ENCODE measurements around the gene RAPGEF4. TPM values are rescaled to one million over a fixed set of nuclear protein-coding genes. Genes with fewer than 3 reads are reported as not detected.

RAPGEF4 gene
- total RNA-seq, 2 donors from 2014 or later = 1.4 to 2.2 TPM

- H3K27me3 Mint-ChIP-seq = peaks cover 28% of the 10 kb centered on the region
These were observed 340.3 kb downstream of the RAPGEF4 start, which contains the start of gene MAP3K20 for GRCh38 chr2:173075781-173076580. TSS of gene MAP3K20 (plus strand) at chr2:173075846. CDS start at chr2:173091032, 15,186 bp downstream.

GRCh38 chr2:173076581-173077345 is 341.1 kb downstream of the RAPGEF4 start:
- H3K4me3 Mint-ChIP-seq = peak overlapping the region; percentile 83

More at GRCh38 chr2:173075781-173076580, 340.3 kb downstream of the RAPGEF4 start, which contains the start of gene MAP3K20:
- peaks cover 6% of the 10 kb centered on the region for H3K36me3 Mint-ChIP-seq (ENCODE audit: low read depth)
- no peaks in the 10 kb centered on the region for H3K9me3 Mint-ChIP-seq
- peak within 1 kb of the TSS; percentile 82 for H3K27ac Mint-ChIP-seq
- H3K4me1 Mint-ChIP-seq = peaks cover 7% of the 10 kb centered on the region
- peak; percentile 76 for ATAC-seq (replicated peaks)
- peak within 1 kb of the TSS; percentile 83 for H3K4me3 Mint-ChIP-seq

DNA sequence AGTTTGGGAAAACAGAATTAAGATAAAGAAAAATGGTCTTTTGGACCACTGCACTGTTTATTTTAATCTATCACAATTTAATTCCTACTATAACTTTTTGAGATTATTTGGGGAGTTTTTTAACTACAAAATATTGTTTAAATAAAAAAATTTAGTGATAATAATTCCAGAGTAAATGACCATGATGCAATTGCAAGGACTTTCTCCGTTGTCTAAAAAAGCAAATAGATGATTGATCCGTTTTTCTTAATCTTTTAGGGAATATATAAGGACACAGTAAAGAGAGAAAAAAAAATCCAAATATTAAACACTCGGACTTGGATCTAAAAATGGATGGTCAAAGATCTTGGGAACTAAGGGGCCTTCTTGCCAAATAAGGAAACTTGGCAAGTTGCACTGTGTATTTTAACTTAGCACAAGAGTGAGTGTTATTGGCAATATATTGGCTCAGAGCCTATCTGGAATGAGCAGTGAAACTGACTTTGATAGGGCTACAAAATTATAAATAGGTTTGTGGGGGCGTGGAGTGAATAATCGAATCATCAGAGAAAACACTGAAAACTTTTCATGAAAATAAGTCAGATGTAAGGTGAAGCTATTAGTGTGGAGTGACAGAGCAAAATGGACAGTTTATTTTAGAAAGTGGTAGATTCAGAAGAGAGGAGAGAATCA is 342.0 kb downstream of the RAPGEF4 start:
- H3K27ac Mint-ChIP-seq = no peak overlapping the region
- peaks cover 28% of the 10 kb centered on the region for H3K27me3 Mint-ChIP-seq
- H3K9me3 Mint-ChIP-seq = peaks cover 4% of the 10 kb centered on the region
- no peak for ATAC-seq (replicated peaks)
- H3K4me3 Mint-ChIP-seq = peak overlapping the region; percentile 83
- peaks cover 6% of the 10 kb centered on the region for H3K36me3 Mint-ChIP-seq (ENCODE audit: low read depth)
- H3K4me1 Mint-ChIP-seq = peaks cover 7% of the 10 kb centered on the region

More at GRCh38 chr2:173076581-173077345, 341.1 kb downstream of the RAPGEF4 start:
- Mint-ChIP-seq H3K27ac (peak overlapping the region; percentile 82), H3K27me3 (peaks cover 32% of the 10 kb centered on the region), H3K4me1 (peaks cover 7% of the 10 kb centered on the region), H3K9me3 (no peaks in the 10 kb centered on the region), H3K36me3 (ENCODE audit: low read depth) (peaks cover 6% of the 10 kb centered on the region)
- ATAC-seq (replicated peaks) = peak; percentile 39

- Mint-ChIP-seq H3K9me3 (peaks cover 4% of the 10 kb centered on the region), H3K4me1 (peaks cover 7% of the 10 kb centered on the region), H3K4me3 (no peak overlapping the region), H3K27ac (no peak overlapping the region), H3K36me3 (ENCODE audit: low read depth) (peaks cover 6% of the 10 kb centered on the region), H3K27me3 (peaks cover 28% of the 10 kb centered on the region)
- ATAC-seq (replicated peaks) = no peak
These were observed 343.5 kb downstream of the RAPGEF4 start for GRCh38 chr2:173079141-173079540.

GRCh38 chr2:173079973-173080860 is 344.6 kb downstream of the RAPGEF4 start:
- Mint-ChIP-seq H3K4me3 (no peak overlapping the region), H3K27me3 (peaks cover 19% of the 10 kb centered on the region), H3K9me3 (peaks cover 4% of the 10 kb centered on the region), H3K4me1 (peaks cover under 1% of the 10 kb centered on the region), H3K36me3 (ENCODE audit: low read depth) (peaks cover under 1% of the 10 kb centered on the region), H3K27ac (no peak overlapping the region)
- ATAC-seq (replicated peaks) = no peak

GRCh38 chr2:173086518-173087213 is 351.0 kb downstream of the RAPGEF4 start:
- Mint-ChIP-seq H3K27me3 (peaks cover 4% of the 10 kb centered on the region), H3K27ac (no peak overlapping the region), H3K4me3 (no peak overlapping the region)

GRCh38 chr2:173087214-173087581 is 351.6 kb downstream of the RAPGEF4 start:
- no peaks in the 10 kb centered on the region for H3K36me3 Mint-ChIP-seq (ENCODE audit: low read depth)
- no peak overlapping the region for H3K4me3 Mint-ChIP-seq
- no peaks in the 10 kb centered on the region for H3K4me1 Mint-ChIP-seq
- peaks cover 2% of the 10 kb centered on the region for H3K27me3 Mint-ChIP-seq
- no peak for ATAC-seq (replicated peaks)
- H3K27ac Mint-ChIP-seq = no peak overlapping the region
- H3K9me3 Mint-ChIP-seq = peaks cover 2% of the 10 kb centered on the region

More at GRCh38 chr2:173086518-173087213, 351.0 kb downstream of the RAPGEF4 start:
- no peak for ATAC-seq (replicated peaks)
- H3K9me3 Mint-ChIP-seq = peaks cover 4% of the 10 kb centered on the region
- no peaks in the 10 kb centered on the region for H3K4me1 Mint-ChIP-seq
- H3K36me3 Mint-ChIP-seq (ENCODE audit: low read depth) = no peaks in the 10 kb centered on the region

DNA sequence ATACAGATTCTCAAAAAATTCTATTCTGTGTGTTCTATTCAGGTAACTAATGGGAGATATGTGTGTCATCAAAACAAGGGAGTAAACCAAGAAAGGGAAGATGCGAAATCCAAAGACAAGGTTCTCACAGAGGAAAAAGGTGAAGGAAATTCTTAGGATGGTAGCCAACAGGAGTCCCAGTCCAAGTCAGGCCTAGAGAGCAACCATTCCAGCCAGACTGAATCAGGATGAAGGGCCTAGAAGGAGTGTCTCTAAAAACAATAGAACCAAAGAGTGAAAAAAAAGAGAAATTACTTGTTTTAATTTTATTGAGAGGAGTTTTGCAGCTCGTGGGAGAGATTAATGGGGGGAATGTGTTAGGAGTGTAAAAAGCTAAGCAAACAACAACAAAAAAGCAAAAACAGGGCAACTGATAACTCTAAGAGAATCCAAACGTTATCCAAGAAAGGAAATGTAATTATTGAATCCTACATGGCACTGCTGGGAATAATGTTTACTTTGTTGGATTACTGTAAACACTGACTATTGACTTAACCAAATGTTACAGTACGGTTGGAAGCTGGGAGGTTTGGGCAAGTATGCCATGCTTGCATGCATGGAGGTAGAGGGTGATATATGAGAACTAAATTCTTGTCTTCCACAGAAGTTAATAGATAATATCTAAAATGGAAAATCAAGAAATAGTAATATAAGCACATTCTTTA is 352.3 kb downstream of the RAPGEF4 start:
- no peaks in the 10 kb centered on the region for H3K36me3 Mint-ChIP-seq (ENCODE audit: low read depth)
- no peak for ATAC-seq (replicated peaks)
- H3K4me1 Mint-ChIP-seq = no peaks in the 10 kb centered on the region
- no peak overlapping the region for H3K4me3 Mint-ChIP-seq
- no peaks in the 10 kb centered on the region for H3K27me3 Mint-ChIP-seq
- H3K9me3 Mint-ChIP-seq = no peaks in the 10 kb centered on the region
- H3K27ac Mint-ChIP-seq = no peak overlapping the region

- no peaks in the 10 kb centered on the region for H3K27me3 Mint-ChIP-seq
- no peaks in the 10 kb centered on the region for H3K9me3 Mint-ChIP-seq
- H3K36me3 Mint-ChIP-seq (ENCODE audit: low read depth) = no peaks in the 10 kb centered on the region
- H3K4me3 Mint-ChIP-seq = no peak overlapping the region
- ATAC-seq (replicated peaks) = no peak
- no peak overlapping the region for H3K27ac Mint-ChIP-seq
- H3K4me1 Mint-ChIP-seq = no peaks in the 10 kb centered on the region
These were observed 354.7 kb downstream of the RAPGEF4 start for GRCh38 chr2:173090276-173090877.

GRCh38 chr2:173090973-173091660 is 355.5 kb downstream of the RAPGEF4 start:
- H3K27ac Mint-ChIP-seq = no peak overlapping the region
- ATAC-seq (replicated peaks) = no peak
- no peaks in the 10 kb centered on the region for H3K9me3 Mint-ChIP-seq
- H3K4me1 Mint-ChIP-seq = no peaks in the 10 kb centered on the region
- no peaks in the 10 kb centered on the region for H3K36me3 Mint-ChIP-seq (ENCODE audit: low read depth)
- no peaks in the 10 kb centered on the region for H3K27me3 Mint-ChIP-seq
- H3K4me3 Mint-ChIP-seq = no peak overlapping the region

- H3K9me3 Mint-ChIP-seq = no peaks in the 10 kb centered on the region
- H3K27me3 Mint-ChIP-seq = no peaks in the 10 kb centered on the region
- no peak overlapping the region for H3K4me3 Mint-ChIP-seq
- H3K36me3 Mint-ChIP-seq (ENCODE audit: low read depth) = no peaks in the 10 kb centered on the region
- no peak for ATAC-seq (replicated peaks)
- no peaks in the 10 kb centered on the region for H3K4me1 Mint-ChIP-seq
- H3K27ac Mint-ChIP-seq = no peak overlapping the region
These were observed 356.3 kb downstream of the RAPGEF4 start for GRCh38 chr2:173091910-173092309.

DNA sequence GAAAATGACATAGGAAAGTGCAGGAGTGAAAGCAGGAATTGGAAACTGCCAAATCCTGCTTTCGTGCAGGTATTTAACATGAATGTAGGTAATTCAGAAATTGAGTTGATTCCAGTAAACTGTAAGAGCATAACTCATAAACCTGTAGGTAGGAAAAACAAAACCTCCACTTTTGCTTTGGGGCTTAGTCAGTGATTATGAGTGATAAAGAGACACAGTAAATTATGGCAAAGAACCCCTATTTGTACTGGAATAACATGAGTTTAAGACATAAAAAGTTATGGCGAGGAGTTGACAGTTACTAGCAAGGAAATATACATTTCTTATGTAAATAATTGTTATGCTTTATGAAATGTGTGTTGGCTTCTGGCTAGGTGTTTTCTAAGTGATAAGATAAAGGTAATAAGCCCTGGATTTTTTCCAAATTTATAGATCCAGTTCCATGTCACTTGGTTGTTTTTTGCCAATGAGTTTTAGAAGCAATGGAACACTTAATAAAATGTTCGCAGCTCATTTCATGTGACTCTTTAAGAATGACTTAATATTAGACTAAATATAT is 357.3 kb downstream of the RAPGEF4 start:
- H3K4me1 Mint-ChIP-seq = no peaks in the 10 kb centered on the region
- H3K36me3 Mint-ChIP-seq (ENCODE audit: low read depth) = no peaks in the 10 kb centered on the region
- no peak overlapping the region for H3K4me3 Mint-ChIP-seq

More for the DNA sequence above, 357.3 kb downstream of the RAPGEF4 start:
- Mint-ChIP-seq H3K27ac (no peak overlapping the region), H3K27me3 (no peaks in the 10 kb centered on the region), H3K9me3 (no peaks in the 10 kb centered on the region)
- no peak for ATAC-seq (replicated peaks)
